ENCODE data around the gene SRP19.

- no peak for TF ChIP-seq CTCF (IDR thresholded peaks at IDR 0.05)
- TF ChIP-seq POLR2A (IDR thresholded peaks at IDR 0.05), result no peak
Observed at GRCh38 chr5:112876362-112876761, 15.3 kb downstream of the SRP19 start.
